GF-D8 (cell line): Measurements from ENCODE around the gene TMEM169.
"Not testable (repeated sequence)": the region's sequence is repeated elsewhere in the genome, so short reads cannot be mapped to it uniquely, and the experiment has no call there.

ENCODE experiments used
- DNase-seq: peaks from one replicate; lab custom pipeline; 2025; lab: John Stamatoyannopoulos, UW

The TMEM169 gene

GRCh38 chr2:216131175-216131926 lies 49.6 kb downstream of the TMEM169 start:
- no peak for DNase-seq

- no peak for DNase-seq
These were observed 50.9 kb downstream of the TMEM169 start for GRCh38 chr2:216132585-216132984.

DNA sequence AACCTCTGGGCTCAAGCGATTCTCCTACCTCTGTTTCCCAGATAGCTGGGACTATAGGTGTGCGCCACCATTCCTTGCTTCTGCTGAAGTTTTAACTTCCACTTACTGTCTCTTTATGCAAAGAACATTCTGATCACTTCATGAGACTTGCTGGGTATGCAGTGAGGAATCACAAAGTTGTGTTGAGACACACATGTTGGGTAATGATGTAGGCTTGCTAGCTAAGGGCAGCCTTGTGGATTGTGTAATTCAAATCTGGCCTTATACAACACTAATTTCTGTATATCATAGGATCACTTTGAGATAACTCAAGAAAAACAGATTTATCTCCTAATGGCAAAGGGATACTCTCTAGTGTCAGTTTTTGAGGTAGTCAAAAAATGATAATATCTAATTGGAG lies 51.7 kb downstream of the TMEM169 start:
- no peak for DNase-seq

DNA sequence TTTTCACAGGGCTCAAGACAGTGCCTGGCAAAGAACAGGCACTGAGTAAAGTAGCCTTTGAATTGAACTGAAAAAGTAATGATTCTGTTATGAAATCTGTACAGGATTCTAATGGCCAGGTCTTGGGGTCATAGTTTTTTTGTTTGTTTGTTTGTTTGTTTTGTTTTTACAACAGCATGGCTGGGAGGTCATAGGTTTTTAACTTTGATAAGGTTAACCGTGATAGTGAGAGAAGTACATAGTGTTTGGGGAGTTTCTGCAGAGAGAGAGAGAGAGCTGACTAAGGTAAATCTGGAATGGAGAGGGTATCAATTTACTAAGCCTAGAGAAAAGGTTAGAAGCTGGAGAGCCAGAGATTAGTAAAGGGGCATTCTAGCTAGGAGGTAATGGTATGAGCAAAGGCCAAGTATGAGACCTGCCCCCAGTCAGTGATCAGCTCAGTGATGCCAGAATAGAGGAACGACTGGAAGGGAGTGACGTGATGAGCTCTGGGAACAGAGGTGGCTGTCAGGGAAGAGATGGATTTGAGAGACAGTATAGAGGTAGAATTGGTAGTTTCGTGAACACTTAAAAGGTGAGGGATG lies 53.3 kb downstream of the TMEM169 start:
- DNase-seq = no peak

DNA sequence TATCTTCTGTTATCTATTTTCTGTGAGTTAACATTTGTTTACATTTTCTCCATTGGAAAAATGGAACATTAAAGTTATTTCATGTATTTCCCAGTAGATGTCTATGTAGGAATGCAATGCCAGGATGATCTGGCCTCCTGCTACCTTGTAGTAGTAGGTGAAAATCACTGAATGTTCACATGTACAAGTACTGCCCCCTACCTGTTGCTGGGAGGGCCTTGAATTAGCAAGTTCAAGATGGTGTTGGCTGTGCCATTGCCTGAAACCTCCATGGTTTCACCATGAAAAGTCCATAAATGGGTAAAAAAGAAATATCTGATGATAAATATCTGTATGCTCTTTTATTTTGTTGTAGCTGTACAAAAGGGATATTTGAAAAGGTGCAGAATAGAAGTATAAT lies 58.2 kb downstream of the TMEM169 start:
- DNase-seq = no peak

- DNase-seq = not testable (repeated sequence)
These were observed 59.8 kb downstream of the TMEM169 start for GRCh38 chr2:216141516-216141915.

GRCh38 chr2:216142540-216142939 lies 60.8 kb downstream of the TMEM169 start:
- no peak for DNase-seq

DNA sequence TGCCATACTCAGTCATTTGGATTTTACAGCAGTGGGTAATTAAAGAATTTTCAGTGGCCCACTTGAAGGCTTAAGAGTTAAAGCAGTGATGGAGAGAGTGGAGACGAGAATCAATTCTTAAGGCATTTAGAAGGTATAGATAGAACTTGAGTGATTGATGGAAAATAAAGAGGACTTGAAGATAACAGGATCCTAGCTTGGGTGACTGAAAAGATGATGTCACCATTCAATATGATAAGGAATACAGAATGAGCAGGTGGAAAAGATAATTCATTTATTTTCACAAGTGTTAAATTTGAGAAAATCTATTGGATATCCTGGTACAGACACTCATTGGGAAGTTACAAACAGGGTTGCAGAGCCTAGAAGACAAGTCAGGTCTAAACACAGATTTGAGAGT lies 62.7 kb downstream of the TMEM169 start:
- no peak for DNase-seq

GRCh38 chr2:216144857-216145256 lies 63.1 kb downstream of the TMEM169 start:
- DNase-seq = no peak

DNA sequence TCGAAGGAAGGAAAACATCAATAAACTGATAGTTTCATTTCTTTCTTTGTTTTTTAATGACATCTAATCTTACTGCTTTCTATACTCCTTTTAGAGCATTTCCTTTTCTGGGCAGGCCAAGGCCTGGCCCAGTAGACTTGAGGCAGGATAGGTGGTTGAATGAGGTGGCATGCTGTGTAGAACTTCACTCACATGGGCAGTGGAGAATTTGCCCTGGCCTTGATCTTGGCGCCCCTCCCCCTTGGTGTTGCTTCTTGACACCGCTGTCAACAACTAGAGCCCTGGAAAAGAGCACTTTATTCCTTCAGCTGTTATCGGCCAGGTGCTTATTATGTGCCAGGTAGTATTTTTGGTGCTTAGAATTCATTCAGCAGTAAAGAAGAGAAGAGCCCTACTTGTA lies 64.9 kb downstream of the TMEM169 start:
- DNase-seq = no peak

GRCh38 chr2:216147172-216148131 lies 65.7 kb downstream of the TMEM169 start:
- DNase-seq = no peak

- DNase-seq = no peak
These were observed 67.3 kb downstream of the TMEM169 start for GRCh38 chr2:216148983-216149382.

- DNase-seq = no peak
These were observed 68.0 kb downstream of the TMEM169 start for GRCh38 chr2:216149741-216150140.

- DNase-seq = no peak
These were observed 69.8 kb downstream of the TMEM169 start for GRCh38 chr2:216151313-216152025.
